H1 (cell line): ENCODE results near the gene PDCD2. TPM values are rescaled to one million over a fixed set of nuclear protein-coding genes. Genes with fewer than 3 reads are reported as not detected.

Source experiments
- BACH1 ChIP-seq: IDR thresholded peaks from 2 replicates; pipeline ENCODE4 v1.6.1; 2012; ENCODE audit warnings: low read length, improper control_type of control experiment
- JUN ChIP-seq: IDR thresholded peaks from 2 replicates; pipeline ENCODE4 v1.6.1; 2011; ENCODE audit warnings: low read depth, mild to moderate bottlenecking, improper control_type of control experiment, low read length
- RNF2 ChIP-seq: fragments of 200-900, 300-1000 bp; sonication (generic); IDR thresholded peaks from 2 replicates; pipeline ENCODE4 v1.7.1; 2016; ENCODE audit warnings: borderline replicate concordance, low read depth, mild to moderate bottlenecking, antibody characterized with exemption, low read length; ENCODE audit not compliant: poor library complexity, severe bottlenecking; ENCODE audit errors: missing control alignments
- SAP30 ChIP-seq: fragments of 300-600 bp; sonication (generic); IDR thresholded peaks from 2 replicates; pipeline ENCODE4 v1.7.1; 2012; ENCODE audit warnings: low read length, moderate library complexity, mild to moderate bottlenecking, inconsistent platforms; ENCODE audit not compliant: insufficient read depth, insufficient replicate concordance
- SP2 ChIP-seq: IDR thresholded peaks from 2 replicates; pipeline ENCODE4 v1.6.1; 2012; ENCODE audit warnings: mild to moderate bottlenecking, low read length, inconsistent platforms
- polyA plus RNA-seq, 7 experiments: library from polyadenylated mRNA; depleted of rRNA in 3 of 7; stranded (reverse) in 5 of 7; unstranded in 2 of 7; fragments of >200 nt in 5 of 7; fragments of 200-250 nt in 2 of 7; gene quantifications; 1 replicate in 5 of 7; 2 replicates in 1 of 7; 4 replicates in 1 of 7; pipeline versions ENCODE4 v1.2.1 to v1.2.3, GENCODE V29; 2011 to 2013; ENCODE audit warnings: missing spikeins in 2 of 7, mixed read lengths in 2 of 7
- total RNA-seq: library from RNA; stranded (reverse); fragmentation: NEBNext Ultra II Directional; extraction: Animal tissue kit (Norgen Biotek cat#: 25700); gene quantifications from 2 replicates; pipeline ENCODE4 v1.2.1, GENCODE V29; 2021

The PDCD2 gene
- total and polyA plus RNA-seq, 2 of the 8 experiments (the other 6 are each of a cell fraction or from before 2014, with no cell fraction given): 74.1 to 116 TPM

GRCh38 chr6:170555305-170555704 lies 29.1 kb downstream of the PDCD2 start (continued):
- TF ChIP-seq SAP30: no peak
- no peak for TF ChIP-seq JUN
- no peak for TF ChIP-seq SP2
- no peak for TF ChIP-seq RNF2
- TF ChIP-seq BACH1: no peak
